Hematopoietic multipotent progenitor cell treated with erythropoietin and hydrocortisone succinate and interleukin-3 and kit ligand, for 8 days (in vitro differentiated cells): Measurements from ENCODE around the gene LRRC8C.

ENCODE experiments used
- DNase-seq: peaks from one replicate; pipeline ENCODE4 v3.0.0-alpha.2; 2015

The LRRC8C gene

GRCh38 chr1:89635825-89636815, 3.2 kb downstream of the LRRC8C start:
- DNase-seq: no peak

GRCh38 chr1:89637496-89637895, 4.6 kb downstream of the LRRC8C start:
- DNase-seq: no peak

- DNase-seq: no peak
Measured at GRCh38 chr1:89640440-89640839, 7.5 kb downstream of the LRRC8C start.

GRCh38 chr1:89641781-89642180, 8.9 kb downstream of the LRRC8C start:
- DNase-seq: no peak

- no peak for DNase-seq
Measured at GRCh38 chr1:89643577-89643976, 10.7 kb downstream of the LRRC8C start.

- DNase-seq: no peak
Measured at GRCh38 chr1:89644119-89644814, 11.3 kb downstream of the LRRC8C start.

GRCh38 chr1:89646259-89646658, 13.3 kb downstream of the LRRC8C start:
- no peak for DNase-seq

- DNase-seq: no peak
Measured at GRCh38 chr1:89649783-89650182, 16.9 kb downstream of the LRRC8C start.

GRCh38 chr1:89652373-89652772, 19.5 kb downstream of the LRRC8C start:
- peak; percentile 50 for DNase-seq

- DNase-seq: no peak
Measured at GRCh38 chr1:89657886-89658285, 25.0 kb downstream of the LRRC8C start.

GRCh38 chr1:89659322-89660081, 26.6 kb downstream of the LRRC8C start:
- no peak for DNase-seq

GRCh38 chr1:89660224-89661061, 27.5 kb downstream of the LRRC8C start:
- no peak for DNase-seq

- no peak for DNase-seq
Measured at GRCh38 chr1:89665941-89666340, 33.0 kb downstream of the LRRC8C start.

GRCh38 chr1:89666640-89667039, 33.7 kb downstream of the LRRC8C start:
- DNase-seq: no peak

GRCh38 chr1:89667691-89668090, 34.8 kb downstream of the LRRC8C start:
- no peak for DNase-seq

GRCh38 chr1:89668961-89669360, 36.0 kb downstream of the LRRC8C start:
- DNase-seq: no peak

GRCh38 chr1:89669441-89669840, 36.5 kb downstream of the LRRC8C start:
- DNase-seq: no peak

- peak; percentile 16 for DNase-seq
Measured at GRCh38 chr1:89670163-89670562, 37.2 kb downstream of the LRRC8C start.

GRCh38 chr1:89670711-89671110, 37.8 kb downstream of the LRRC8C start:
- DNase-seq: no peak

GRCh38 chr1:89671775-89672488, 39.0 kb downstream of the LRRC8C start:
- no peak for DNase-seq

- DNase-seq: no peak
Measured at GRCh38 chr1:89672489-89673183, 39.7 kb downstream of the LRRC8C start.
